GM18909 (cell line): Measurements from ENCODE around the gene CABLES1.
A peak's percentile ranks its signal among the peaks of the same experiment; 100 is the strongest.
"Not testable (repeated sequence)": the region's sequence is repeated elsewhere in the genome, so short reads cannot be mapped to it uniquely, and the experiment has no call there.

Experiments used
- ATAC-seq: cut with Tn5 transposase; IDR thresholded peaks from one replicate; pipeline ENCODE4 v1.9.1; 2021; ENCODE audit warnings: mild to moderate bottlenecking; ENCODE audit not compliant: unreplicated experiment, poor library complexity

The CABLES1 gene

GRCh38 chr18:23108496-23108895 lies 26.8 kb upstream of the CABLES1 start:
- no peak for ATAC-seq

- ATAC-seq, result not testable (repeated sequence)
These were observed 26.1 kb upstream of the CABLES1 start for GRCh38 chr18:23109163-23109562.

DNA sequence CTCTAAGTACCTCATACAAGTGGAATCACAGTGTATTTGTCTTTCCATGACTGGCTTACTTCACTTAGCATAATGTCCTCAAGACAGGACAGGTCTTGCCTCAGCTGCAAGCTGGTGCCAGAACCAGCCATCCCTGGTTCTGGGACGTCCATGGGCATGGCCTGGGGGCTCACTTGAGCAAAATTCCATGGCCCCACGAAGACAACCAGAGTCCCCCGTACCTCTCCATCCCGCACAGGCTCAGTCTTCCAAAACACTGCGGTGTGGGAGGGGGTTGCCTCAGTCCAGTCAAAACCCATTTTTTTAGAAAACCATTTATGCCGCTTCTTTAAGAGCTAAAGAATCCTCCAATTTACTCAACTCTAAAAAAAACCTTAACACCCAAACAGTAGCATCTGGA lies 21.7 kb upstream of the CABLES1 start:
- ATAC-seq, result no peak

- no peak for ATAC-seq
These were observed 21.0 kb upstream of the CABLES1 start for GRCh38 chr18:23114171-23114881.

DNA sequence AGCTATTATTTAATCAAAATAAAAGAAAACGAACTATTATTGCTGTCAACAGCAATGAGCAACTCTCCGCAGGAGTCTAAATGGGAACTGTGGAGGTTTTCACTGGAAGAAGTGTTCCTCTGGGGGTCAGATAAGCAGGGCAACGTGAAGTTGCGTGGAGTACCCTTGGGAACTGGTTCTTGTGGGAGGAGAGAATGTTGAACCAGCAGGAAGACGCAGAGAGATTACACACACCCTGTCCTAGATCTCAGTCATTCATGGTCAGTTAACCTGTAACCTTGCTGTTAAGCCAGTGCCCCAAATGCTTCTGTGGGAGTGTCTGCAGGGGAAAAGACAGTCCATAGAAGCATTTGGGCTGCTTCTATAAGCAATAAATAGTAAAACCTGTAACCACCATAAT lies 20.4 kb upstream of the CABLES1 start:
- ATAC-seq, result no peak

- no peak for ATAC-seq
These were observed 19.6 kb upstream of the CABLES1 start for GRCh38 chr18:23115683-23116096.

GRCh38 chr18:23121133-23121532 lies 14.2 kb upstream of the CABLES1 start:
- ATAC-seq, result no peak

DNA sequence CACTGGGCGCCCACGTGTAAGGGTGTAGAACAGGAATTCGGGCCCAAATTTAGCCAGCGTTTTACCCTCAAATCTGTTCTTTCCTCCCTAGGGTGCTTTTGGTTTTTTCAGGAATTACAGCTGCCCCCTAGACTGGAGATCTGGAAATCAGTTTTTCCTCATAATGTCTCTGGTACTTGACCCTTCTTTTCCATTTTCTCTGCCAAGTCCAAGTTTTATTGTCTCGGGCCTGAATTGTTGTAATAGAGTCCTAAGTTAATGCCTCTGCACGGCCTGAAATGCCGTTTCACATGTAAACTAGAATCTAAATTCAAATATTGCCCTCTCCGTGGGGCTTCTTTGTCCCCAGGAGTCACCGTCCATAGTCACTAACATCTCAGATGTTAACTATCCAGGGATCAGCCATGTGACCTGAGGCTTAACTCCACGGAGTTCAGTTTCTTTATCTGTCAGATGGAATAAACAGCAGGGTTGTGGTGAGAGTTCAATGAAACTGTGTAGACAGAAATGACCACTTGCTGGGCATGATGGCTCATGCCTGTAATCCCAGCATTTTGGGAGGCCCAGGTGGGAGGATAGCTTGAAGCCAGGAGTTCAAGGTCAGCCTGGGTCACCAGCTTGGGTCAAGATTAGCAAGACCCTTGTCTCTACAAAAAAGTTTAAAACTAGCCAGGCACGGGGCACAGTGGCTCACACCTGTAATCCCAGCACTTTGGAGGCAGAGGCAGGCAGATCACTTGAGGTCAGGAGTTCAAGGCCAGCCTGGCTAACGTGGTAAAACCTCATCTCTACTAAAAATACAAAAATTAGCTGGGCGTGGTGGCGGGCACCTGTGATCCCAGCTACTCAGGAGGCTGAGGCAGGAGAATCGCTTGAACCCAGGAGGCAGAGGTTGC lies 12.7 kb upstream of the CABLES1 start:
- no peak for ATAC-seq

- ATAC-seq, result no peak
These were observed 8.8 kb upstream of the CABLES1 start for GRCh38 chr18:23126376-23127056.

DNA sequence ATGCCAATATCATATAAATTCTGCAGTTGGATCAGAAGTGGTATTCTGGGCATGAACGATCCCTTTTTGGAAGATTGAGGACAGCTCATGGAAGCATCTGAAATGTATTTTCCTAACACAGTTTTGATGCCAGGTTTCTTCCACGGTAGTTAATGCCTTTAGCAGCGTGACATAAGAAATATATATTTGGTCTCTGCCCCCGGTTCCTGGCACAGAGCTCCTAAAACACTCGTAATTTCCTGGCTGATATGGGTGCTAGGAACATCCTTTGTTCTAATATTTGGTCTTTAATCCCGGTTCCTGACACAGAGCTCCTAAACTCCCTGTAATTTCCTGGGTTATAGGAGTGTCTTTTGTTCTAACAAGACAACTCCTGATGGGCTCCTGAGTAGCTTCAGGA lies 8.2 kb upstream of the CABLES1 start:
- no peak for ATAC-seq

DNA sequence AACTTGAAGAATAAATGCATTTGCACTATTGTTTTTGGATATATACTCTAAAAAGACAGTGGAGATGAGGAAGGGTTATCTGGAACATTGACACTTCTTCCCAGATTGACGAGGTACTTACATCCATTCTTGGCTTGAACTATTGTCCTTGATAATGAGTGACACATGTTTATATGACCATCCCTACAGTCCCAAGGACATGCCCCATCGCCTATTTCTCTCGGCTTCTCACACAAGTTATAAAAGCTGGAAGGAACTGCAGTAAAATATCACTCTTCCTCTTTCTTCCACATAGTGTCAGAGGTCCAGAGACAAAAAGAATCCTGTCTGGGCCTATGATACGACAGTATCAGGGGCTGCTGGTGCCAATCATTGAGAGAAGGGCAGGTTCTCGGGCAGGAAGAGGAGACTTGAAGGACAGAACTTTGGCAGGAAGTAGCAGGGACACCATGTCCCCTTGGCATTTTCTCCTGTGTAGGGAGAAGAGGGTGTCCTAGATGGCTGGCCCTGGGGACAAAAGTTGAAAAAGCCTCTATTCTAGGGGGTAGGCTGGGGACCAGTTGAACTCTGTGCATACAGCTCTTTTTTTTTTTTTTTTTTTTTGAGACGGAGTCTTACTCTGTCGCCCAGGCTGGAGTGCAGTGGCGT lies 5.8 kb upstream of the CABLES1 start:
- ATAC-seq, result no peak

GRCh38 chr18:23131693-23132319 lies 3.5 kb upstream of the CABLES1 start:
- ATAC-seq, result no peak

DNA sequence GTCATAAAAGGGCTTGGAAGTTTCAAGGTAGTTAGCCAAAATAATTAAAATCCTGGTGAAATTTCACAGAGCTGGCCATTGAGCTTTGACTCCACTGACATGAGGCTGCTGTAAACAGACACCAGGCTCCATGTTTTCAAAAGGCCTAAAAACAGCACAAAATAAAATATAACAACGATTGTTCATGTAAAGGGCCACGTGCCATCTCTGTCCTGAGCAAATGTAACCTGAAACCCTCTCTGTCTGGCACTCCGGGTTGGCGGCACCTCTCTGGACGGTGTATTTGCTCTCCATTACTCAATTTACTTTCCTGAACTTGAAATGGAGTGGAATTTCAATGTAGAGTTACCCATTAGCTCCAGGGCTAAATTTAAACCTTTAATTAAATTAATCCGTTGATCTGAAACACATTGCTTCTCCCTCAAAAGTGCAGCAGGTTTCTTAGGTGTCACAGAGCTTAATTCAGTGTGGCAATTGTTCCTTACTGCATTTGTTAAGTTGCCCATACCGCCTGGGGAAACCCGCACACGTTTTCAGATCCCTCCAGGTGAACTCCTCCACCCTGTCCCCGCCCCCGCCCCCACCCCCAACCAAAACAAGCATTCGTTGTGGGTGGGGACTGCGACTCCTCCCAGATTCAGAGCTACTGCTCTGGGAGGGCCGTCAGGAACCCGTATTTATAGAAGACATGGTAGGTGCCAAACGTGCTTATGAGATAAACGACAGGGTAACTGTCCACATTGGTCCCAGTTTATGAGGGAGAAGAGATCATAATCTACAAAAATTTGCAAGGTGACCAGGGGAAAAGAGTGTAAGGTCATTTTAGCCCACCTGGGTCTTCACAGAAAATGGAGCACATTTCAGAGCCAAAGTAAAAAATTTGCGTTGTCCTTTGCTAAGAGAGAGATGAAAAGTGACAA lies 1.2 kb upstream of the CABLES1 start:
- peak; percentile 44 for ATAC-seq

- ATAC-seq, result peak; percentile 37
These were observed 453 bp downstream of the CABLES1 start for GRCh38 chr18:23135550-23136325.

GRCh38 chr18:23136326-23137096 lies 1.2 kb downstream of the CABLES1 start:
- ATAC-seq, result no peak

DNA sequence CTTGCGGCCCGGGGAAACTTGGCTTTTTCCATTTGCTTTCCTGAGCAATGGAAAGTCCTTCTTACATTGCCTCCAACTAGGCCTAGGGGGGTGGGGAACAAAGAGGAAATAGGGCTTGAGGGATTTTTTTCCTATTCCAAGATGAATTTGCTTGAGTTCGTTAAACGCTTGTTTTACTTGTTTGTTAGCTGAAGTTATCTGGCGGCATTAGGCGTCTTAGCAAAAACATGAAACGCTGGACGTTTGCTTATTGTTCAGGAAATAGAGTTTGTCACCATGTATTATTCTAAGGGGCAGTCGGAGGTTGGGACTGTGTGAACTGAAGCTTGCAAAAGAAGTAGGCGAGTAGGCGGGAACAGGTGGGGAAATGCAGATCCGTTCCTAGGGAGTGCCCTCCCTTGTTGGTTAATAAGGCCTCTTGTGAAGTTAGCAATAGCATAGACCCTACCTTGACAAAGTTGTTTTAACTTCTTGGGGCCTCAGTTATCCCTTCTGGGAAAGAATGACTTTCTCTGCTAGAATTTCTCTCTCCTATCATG lies 1.9 kb downstream of the CABLES1 start:
- ATAC-seq, result no peak

DNA sequence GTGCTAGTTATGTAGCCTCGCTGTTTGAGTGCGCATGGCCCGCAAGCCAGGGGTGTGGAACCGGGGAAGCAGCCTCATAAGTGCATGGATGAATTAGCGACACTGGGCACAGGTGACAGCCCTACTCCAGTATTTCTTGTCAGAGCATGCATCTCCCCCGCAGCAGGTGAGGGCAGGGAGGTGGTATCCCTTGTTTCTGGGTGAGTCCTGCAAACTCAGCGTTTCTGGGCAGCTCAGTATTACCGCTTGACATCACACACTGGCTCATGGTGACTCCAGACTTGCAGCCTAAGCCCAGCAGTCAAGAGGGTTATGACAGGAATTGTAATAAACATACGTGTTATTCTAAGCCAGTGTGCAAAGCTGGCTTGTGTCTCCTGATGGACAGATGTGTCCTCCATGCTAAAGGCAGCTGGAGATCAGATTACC lies 2.5 kb downstream of the CABLES1 start:
- ATAC-seq, result no peak
